Epithelial cell of proximal tubule (primary cell): ENCODE data around the gene PLRG1. TPM values are rescaled to one million over a fixed set of nuclear protein-coding genes. Genes with fewer than 3 reads are reported as not detected.
A peak's percentile ranks its signal among the peaks of the same experiment; 100 is the strongest.

Experiments used
- DNase-seq: peaks from one replicate; pipeline ENCODE4 v3.0.0-alpha.2; 2011; ENCODE audit warnings: low read depth
- H3K4me3 ChIP-seq: 2 replicates; pipeline ENCODE4 v1.5.1; 2011; ENCODE audit warnings: low read depth, mild to moderate bottlenecking, low read length
- CTCF ChIP-seq: conservative IDR thresholded peaks from 2 replicates; pipeline ENCODE4 v1.5.1; 2012; ENCODE audit warnings: low read depth, mild to moderate bottlenecking, low read length
- total RNA-seq: library from RNA; depleted of rRNA; stranded (reverse); fragments of >200 nt; gene quantifications from 2 replicates; pipeline ENCODE4 v1.2.3, GENCODE V29; 2015

Gene PLRG1
- total RNA-seq, 1 donor from 2014 or later, result 94.4 TPM

GRCh38 chr4:154590329-154591006, 40.3 kb upstream of the PLRG1 start, which contains the start of gene FGA:
Gene FGA, minus strand, starts transcription at chr4:154590742. Its CDS starts 55 bp downstream, at chr4:154590687.
- no peak for TF ChIP-seq CTCF
- peak; percentile 37 for DNase-seq
- no peak within 1 kb of the TSS for H3K4me3 ChIP-seq

- no peak for TF ChIP-seq CTCF
These were observed 39.3 kb upstream of the PLRG1 start for GRCh38 chr4:154589296-154590197.

GRCh38 chr4:154588198-154588597, 38.0 kb upstream of the PLRG1 start:
- no peak overlapping the region for H3K4me3 ChIP-seq
- DNase-seq, result no peak
- no peak for TF ChIP-seq CTCF

More at GRCh38 chr4:154589296-154590197, 39.3 kb upstream of the PLRG1 start:
- DNase-seq, result no peak
- no peak overlapping the region for H3K4me3 ChIP-seq

GRCh38 chr4:154586296-154587033, 36.3 kb upstream of the PLRG1 start:
- no peak for DNase-seq
- no peak for TF ChIP-seq CTCF
- no peak overlapping the region for H3K4me3 ChIP-seq

GRCh38 chr4:154585369-154586018, 35.3 kb upstream of the PLRG1 start:
- no peak overlapping the region for H3K4me3 ChIP-seq
- TF ChIP-seq CTCF, result no peak
- DNase-seq, result no peak

GRCh38 chr4:154584259-154584658, 34.1 kb upstream of the PLRG1 start:
- no peak overlapping the region for H3K4me3 ChIP-seq
- TF ChIP-seq CTCF, result no peak
- no peak for DNase-seq
